ENCODE measurements around the gene GPR17.

The GPR17 gene

DNA sequence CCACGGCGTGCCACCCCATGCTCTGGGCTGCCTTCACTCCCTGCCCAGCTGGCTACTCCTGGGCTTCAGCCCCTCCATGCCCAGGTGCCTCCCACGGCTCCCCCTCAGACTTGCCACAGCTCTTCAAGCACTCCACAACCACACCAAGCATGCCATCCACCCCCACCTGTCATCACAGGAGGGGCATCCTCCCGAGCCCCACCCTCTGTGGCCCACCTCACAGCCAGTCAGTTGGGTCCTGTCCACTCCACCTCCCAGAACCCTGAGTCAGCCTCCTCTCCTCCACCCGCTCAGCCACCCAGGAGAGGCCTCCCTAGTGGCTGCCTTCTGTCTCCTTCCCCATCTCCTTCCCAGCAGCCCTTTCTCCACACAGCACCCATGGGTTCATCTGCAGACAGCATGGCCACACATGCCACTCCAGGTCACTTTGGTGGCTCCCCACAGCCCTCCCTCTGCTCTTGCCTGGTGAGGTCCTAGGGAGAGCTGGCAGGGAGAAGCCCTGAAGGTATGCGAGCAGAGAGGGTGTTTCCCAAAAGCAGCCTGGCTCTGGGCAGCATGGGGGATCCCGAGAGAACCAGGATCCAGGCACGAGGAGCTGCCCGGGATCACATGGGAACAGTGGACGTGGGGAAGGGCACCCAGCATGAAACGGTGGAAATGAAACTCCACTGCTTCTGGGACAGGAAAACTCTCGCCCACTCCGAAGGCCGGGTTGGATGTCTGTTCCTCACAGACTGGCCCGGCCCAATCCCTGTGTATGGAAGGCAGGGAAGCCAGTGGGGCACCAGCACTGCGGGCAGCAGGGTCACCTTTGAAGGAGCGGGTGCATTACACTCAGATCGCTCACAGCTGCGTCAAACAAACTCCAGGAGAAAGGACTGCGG, 26.6 kb downstream of the GPR17 start:
- H3K14ac ChIP-seq (ENCODE audit: low read length in 2 of 2) = peak overlapping the region in 1 of 2 experiments; percentile 48
- no peak overlapping the region for H2BK12ac ChIP-seq (ENCODE audit: low read length in 2 of 2)
- no peak overlapping the region for H3K23ac ChIP-seq (ENCODE audit: low read length in 2 of 2)
- H3K9me3 ChIP-seq (ENCODE audit: control insufficient read depth, low read length) = peaks cover 1% of the 10 kb centered on the region
- 90% methylated on average over 19 of the region's 20 CpGs for WGBS
- H2AFZ ChIP-seq (ENCODE audit: low read depth, low read length) = peak overlapping the region; percentile 23
- no peak overlapping the region for H3K27ac ChIP-seq (ENCODE audit: low read length, poor library complexity, severe bottlenecking)
- H3K18ac ChIP-seq (ENCODE audit: low read depth in 1 of 2, low read length in 2 of 2) = no peak overlapping the region
- no peak overlapping the region for H2BK120ac ChIP-seq (ENCODE audit: low read depth, low read length)
- peaks cover 12 to 28% of the 10 kb centered on the region in 2 experiments for H3K27me3 ChIP-seq (ENCODE audit: control insufficient read depth in 1 of 2, insufficient read depth in 1 of 2, low read length in 2 of 2)
- H3K4me3 ChIP-seq (ENCODE audit: insufficient read depth in 1 of 2, low read depth in 1 of 2, low read length in 2 of 2) = peak overlapping the region in 1 of 2 experiments; percentile 72
- H4K8ac ChIP-seq (ENCODE audit: low read length) = peak overlapping the region; percentile 12
- peaks cover 26% of the 10 kb centered on the region for H3K4me1 ChIP-seq (ENCODE audit: control insufficient read depth, insufficient read depth, low read depth, low read length)
- DNase-seq = no peak
- peaks cover 11% of the 10 kb centered on the region for H3K79me1 ChIP-seq (replicated peaks; ENCODE audit: low read length, poor library complexity, severe bottlenecking)
- H3K36me3 ChIP-seq (ENCODE audit: control insufficient read depth in 1 of 2, insufficient read depth in 2 of 2, low read depth in 1 of 2, low read length in 2 of 2) = peaks cover 0 to 17% of the 10 kb centered on the region in 2 experiments
- peak overlapping the region in 1 of 2 experiments; percentile 58 for H3K4ac ChIP-seq (ENCODE audit: low read depth in 1 of 2, low read length in 2 of 2)
- no peak overlapping the region for H4K91ac ChIP-seq (ENCODE audit: low read length)
- no peak overlapping the region for H2BK5ac ChIP-seq (ENCODE audit: low read depth, low read length, poor library complexity, severe bottlenecking)
- H2AK5ac ChIP-seq (ENCODE audit: low read length, severe bottlenecking) = no peak overlapping the region
- no peak overlapping the region for H3K4me2 ChIP-seq (ENCODE audit: low read length, poor library complexity, severe bottlenecking)
- H3K9ac ChIP-seq (ENCODE audit: low read length) = peak overlapping the region; percentile 65
- H2BK15ac ChIP-seq (ENCODE audit: low read depth, poor library complexity, severe bottlenecking) = no peak overlapping the region

DNA sequence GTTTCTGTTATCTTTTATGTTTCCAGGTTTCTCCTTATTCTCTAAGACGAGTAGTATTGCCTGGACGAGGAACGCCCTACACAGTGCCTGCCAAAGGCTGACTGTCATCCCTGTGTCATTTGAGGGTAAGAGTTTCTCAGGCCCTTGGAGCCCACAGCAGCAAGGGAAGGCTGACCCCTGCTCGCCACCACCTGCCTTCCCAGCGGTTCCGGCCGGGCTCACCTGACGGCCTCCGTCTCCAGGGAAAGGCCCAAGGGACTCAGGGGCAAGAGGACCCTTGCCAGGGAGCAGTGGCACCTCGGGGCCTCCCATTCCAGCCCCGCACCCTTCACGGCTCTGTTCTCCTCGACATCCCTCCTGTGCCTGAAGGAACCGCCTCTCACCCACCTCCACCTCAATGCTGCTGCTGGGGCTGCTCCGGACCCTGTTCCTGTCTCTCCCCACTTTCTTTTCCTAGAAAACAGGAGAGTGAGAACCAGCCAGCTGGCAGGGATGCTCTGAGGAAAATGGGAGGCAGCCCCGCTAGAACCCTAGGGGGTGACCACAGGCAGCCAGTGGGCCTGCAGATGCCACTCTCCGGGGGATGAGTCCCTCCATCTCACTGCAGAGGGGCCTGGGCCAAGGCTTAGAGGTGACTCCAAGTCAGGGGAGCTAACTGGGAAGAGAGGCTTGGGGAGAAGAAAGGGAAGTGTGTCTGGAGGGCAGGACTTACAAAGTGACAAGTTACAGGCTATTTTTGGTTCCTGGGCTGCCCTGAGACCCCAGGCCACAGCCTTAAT, 27.5 kb downstream of the GPR17 start:
- Histone ChIP-seq H3K9me3 (ENCODE audit: control insufficient read depth, low read length) (no peaks in the 10 kb centered on the region), H3K36me3 (ENCODE audit: control insufficient read depth in 1 of 2, insufficient read depth in 2 of 2, low read depth in 1 of 2, low read length in 2 of 2) (peaks cover 0 to 17% of the 10 kb centered on the region in 2 experiments), H4K8ac (ENCODE audit: low read length) (no peak overlapping the region), H2BK12ac (ENCODE audit: low read length in 2 of 2) (peak overlapping the region in 1 of 2 experiments; percentile 42), H3K27ac (ENCODE audit: low read length, poor library complexity, severe bottlenecking) (no peak overlapping the region), H3K14ac (ENCODE audit: low read length in 2 of 2) (no peak overlapping the region), H3K4ac (ENCODE audit: low read depth in 1 of 2, low read length in 2 of 2) (peak overlapping the region in 1 of 2 experiments; percentile 21), H2AK5ac (ENCODE audit: low read length, severe bottlenecking) (no peak overlapping the region), H3K79me1 (replicated peaks; ENCODE audit: low read length, poor library complexity, severe bottlenecking) (peaks cover 11% of the 10 kb centered on the region), H3K4me1 (ENCODE audit: control insufficient read depth, insufficient read depth, low read depth, low read length) (peaks cover 26% of the 10 kb centered on the region), H3K27me3 (ENCODE audit: control insufficient read depth in 1 of 2, insufficient read depth in 1 of 2, low read length in 2 of 2) (peaks cover 21 to 37% of the 10 kb centered on the region in 2 experiments), H4K91ac (ENCODE audit: low read length) (peak overlapping the region; percentile 22), H3K23ac (ENCODE audit: low read length in 2 of 2) (peak overlapping the region in 1 of 2 experiments; percentile 46), H2BK5ac (ENCODE audit: low read depth, low read length, poor library complexity, severe bottlenecking) (no peak overlapping the region), H2AFZ (ENCODE audit: low read depth, low read length) (peak overlapping the region; percentile 74), H3K4me2 (ENCODE audit: low read length, poor library complexity, severe bottlenecking) (peak overlapping the region; percentile 36), H2BK120ac (ENCODE audit: low read depth, low read length) (no peak overlapping the region), H3K18ac (ENCODE audit: low read depth in 1 of 2, low read length in 2 of 2) (peak overlapping the region; percentile 23 to 68), H3K9ac (ENCODE audit: low read length) (peak overlapping the region; percentile 65), H2BK15ac (ENCODE audit: low read depth, poor library complexity, severe bottlenecking) (no peak overlapping the region), H3K4me3 (ENCODE audit: insufficient read depth in 1 of 2, low read depth in 1 of 2, low read length in 2 of 2) (peak overlapping the region in 1 of 2 experiments; percentile 72)
- DNase-seq = no peak
- WGBS = 88% methylated on average over 17 of the region's 17 CpGs

DNA sequence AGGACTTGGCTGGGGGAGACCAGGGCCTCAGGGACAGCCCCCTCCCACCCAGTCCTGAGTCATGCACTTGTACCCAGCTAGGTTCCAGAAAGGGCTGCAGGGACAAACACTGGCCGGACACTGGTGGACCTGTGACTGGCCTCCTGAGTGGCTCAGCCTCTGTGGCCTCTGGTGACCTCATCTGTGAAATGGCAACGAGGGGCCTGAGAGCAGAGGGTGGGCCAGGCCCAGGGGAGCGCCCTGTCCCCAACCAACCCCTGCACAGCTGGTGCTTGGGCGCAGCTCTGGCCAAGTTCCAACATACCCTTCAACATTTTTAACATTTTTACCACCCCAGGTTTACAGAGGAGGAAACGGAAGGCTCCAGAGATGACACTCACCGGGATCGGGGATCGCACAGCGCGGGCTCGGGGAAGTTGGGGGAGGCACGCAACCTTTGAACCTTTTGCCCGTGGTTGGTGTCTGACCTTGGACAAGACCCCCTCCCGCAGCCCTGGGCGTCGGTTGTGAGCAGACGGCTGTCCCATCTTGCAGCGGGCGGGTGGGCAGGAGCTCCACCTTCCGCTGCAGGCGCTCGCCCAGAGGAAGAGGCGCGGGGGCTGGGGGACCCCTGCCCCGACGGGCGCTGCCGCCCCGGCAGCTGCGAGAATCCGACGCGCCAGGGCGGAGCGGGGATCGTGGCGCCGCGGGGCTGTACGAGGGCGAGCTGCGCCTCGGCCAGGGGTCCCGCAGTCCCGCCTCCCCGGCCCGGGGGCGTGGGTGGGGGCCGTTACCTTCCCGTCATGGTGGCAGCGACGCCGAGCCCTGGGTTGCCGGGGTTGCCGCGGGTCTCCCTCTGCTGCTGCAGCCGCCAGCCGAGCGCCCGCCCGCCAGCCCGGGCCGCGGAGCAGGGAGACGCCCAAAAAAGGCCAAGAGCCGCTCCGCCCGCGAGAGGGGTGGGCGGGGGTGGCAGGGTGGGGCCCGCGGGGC, 28.6 kb downstream of the GPR17 start:
- no peak overlapping the region for H2AK5ac ChIP-seq (ENCODE audit: low read length, severe bottlenecking)
- peaks cover 0 to 17% of the 10 kb centered on the region in 2 experiments for H3K36me3 ChIP-seq (ENCODE audit: control insufficient read depth in 1 of 2, insufficient read depth in 2 of 2, low read depth in 1 of 2, low read length in 2 of 2)
- peak overlapping the region; percentile 82 for H2AFZ ChIP-seq (ENCODE audit: low read depth, low read length)
- peak overlapping the region in 1 of 2 experiments; percentile 64 for H3K23ac ChIP-seq (ENCODE audit: low read length in 2 of 2)
- peaks cover 23 to 45% of the 10 kb centered on the region in 2 experiments for H3K27me3 ChIP-seq (ENCODE audit: control insufficient read depth in 1 of 2, insufficient read depth in 1 of 2, low read length in 2 of 2)
- H2BK5ac ChIP-seq (ENCODE audit: low read depth, low read length, poor library complexity, severe bottlenecking) = peak overlapping the region; percentile 24
- H2BK12ac ChIP-seq (ENCODE audit: low read length in 2 of 2) = peak overlapping the region in 1 of 2 experiments; percentile 56
- DNase-seq = peak; percentile 26
- no peaks in the 10 kb centered on the region for H3K9me3 ChIP-seq (ENCODE audit: control insufficient read depth, low read length)
- peak overlapping the region; percentile 52 to 85 for H3K18ac ChIP-seq (ENCODE audit: low read depth in 1 of 2, low read length in 2 of 2)
- H3K4me2 ChIP-seq (ENCODE audit: low read length, poor library complexity, severe bottlenecking) = peak overlapping the region; percentile 98
- no peak overlapping the region for H3K27ac ChIP-seq (ENCODE audit: low read length, poor library complexity, severe bottlenecking)
- peak overlapping the region; percentile 32 to 36 for H3K4ac ChIP-seq (ENCODE audit: low read depth in 1 of 2, low read length in 2 of 2)
- peak overlapping the region; percentile 75 for H4K8ac ChIP-seq (ENCODE audit: low read length)
- 3% methylated on average over 59 of the region's 72 CpGs for WGBS
- peak overlapping the region in 1 of 2 experiments; percentile 63 for H3K14ac ChIP-seq (ENCODE audit: low read length in 2 of 2)
- peak overlapping the region; percentile 65 for H3K9ac ChIP-seq (ENCODE audit: low read length)
- peak overlapping the region; percentile 84 for H2BK120ac ChIP-seq (ENCODE audit: low read depth, low read length)
- H3K4me3 ChIP-seq (ENCODE audit: insufficient read depth in 1 of 2, low read depth in 1 of 2, low read length in 2 of 2) = peak overlapping the region; percentile 72 to 74
- peak overlapping the region; percentile 99 for H2BK15ac ChIP-seq (ENCODE audit: low read depth, poor library complexity, severe bottlenecking)
- peaks cover 8% of the 10 kb centered on the region for H3K79me1 ChIP-seq (replicated peaks; ENCODE audit: low read length, poor library complexity, severe bottlenecking)
- peaks cover 26% of the 10 kb centered on the region for H3K4me1 ChIP-seq (ENCODE audit: control insufficient read depth, insufficient read depth, low read depth, low read length)
- peak overlapping the region; percentile 88 for H4K91ac ChIP-seq (ENCODE audit: low read length)

Data from mesenchymal stem cell (in vitro differentiated cells and primary cell).